ENCODE data around the gene DCC.

GRCh38 chr18:52670896-52671295, 330.9 kb downstream of the DCC start:
- TF ChIP-seq EZH2 (IDR thresholded peaks at IDR 0.05; ENCODE audit: insufficient read depth, poor library complexity, severe bottlenecking), result no peak
- no peak for TF ChIP-seq EZH2phosphoT487 (IDR thresholded peaks at IDR 0.05; ENCODE audit: insufficient read depth, low read depth)
